GM12878 (cell line): ENCODE data around the gene LETM1. TPM values are rescaled to one million over a fixed set of nuclear protein-coding genes. Genes with fewer than 3 reads are reported as not detected.

Experiments
- ATAC-seq: fragments of 200-7000 bp; cut with Tn5 transposase; 3 replicates; pipeline ENCODE4 v1.9.1; 2020; ENCODE audit warnings: mild to moderate bottlenecking, moderate library complexity
- BruUV-seq: library from RNA; stranded (reverse); fragments of 400-500 nt; replicated peaks from 2 replicates; lab custom pipeline; 2021; lab: Mats Ljungman, UMichigan
- CTCF ChIA-PET: fragments of 300-600 bp; sonication (Branson Sonifier 250); formaldehyde crosslinking; extraction: SDS; loops from one replicate; lab custom pipeline; 2021; ENCODE audit warnings: inconsistent platforms; lab: Yijun Ruan, JAX
- POLR2A ChIA-PET: fragments of 350-600 bp; formaldehyde crosslinking; extraction: SDS; loops from one replicate; lab custom pipeline; 2021; ENCODE audit warnings: inconsistent platforms; lab: Charles Lee
- RAD21 ChIA-PET: fragments of 300-600 bp; sonication (Branson Sonifier 250); formaldehyde crosslinking; loops from one replicate; lab custom pipeline; 2023; ENCODE audit warnings: antibody characterized with exemption; ENCODE audit not compliant: unreplicated experiment; lab: Charles Lee
- SMC1A ChIA-PET: fragments of 300-600 bp; sonication (Branson Sonifier 250); formaldehyde crosslinking; loops from one replicate; lab custom pipeline; 2023; ENCODE audit not compliant: unreplicated experiment, uncharacterized antibody; lab: Charles Lee
- DNase-seq: peaks from one replicate; pipeline ENCODE4 v3.0.0-alpha.2; 2011; ENCODE audit warnings: low read depth, low spot score
- FAIRE-seq: peaks from 3 replicates; lab custom pipeline; 2011; peaks lifted over from hg19 to GRCh38; lab: Jason Lieb, UNC
- H2AFZ ChIP-seq: 2 replicates; pipeline ENCODE4 v1.6.0; 2011; ENCODE audit warnings: low read depth, low read length, control low read depth; ENCODE audit not compliant: control insufficient read depth
- H3K27ac ChIP-seq: 2 replicates; pipeline ENCODE4 v1.5.1; 2011; ENCODE audit warnings: control low read depth; ENCODE audit not compliant: control insufficient read depth, insufficient read depth
- H3K27me3 ChIP-seq, 2 experiments: replicated peaks in 1 of 2; 2 replicates each; pipeline versions ENCODE4 v1.6.0 to v1.6.1; 2011; ENCODE audit warnings: low read length in 1 of 2; ENCODE audit not compliant: control insufficient read depth in 2 of 2, insufficient read depth in 2 of 2
- H3K36me3 ChIP-seq, 2 experiments: 2 replicates each; pipeline ENCODE4 v1.5.1; 2011; ENCODE audit warnings: low read length in 1 of 2; ENCODE audit not compliant: control insufficient read depth in 2 of 2, insufficient read depth in 2 of 2
- H3K4me1 ChIP-seq: 2 replicates; pipeline ENCODE4 v1.6.1; 2011; ENCODE audit warnings: mild to moderate bottlenecking, low read length, moderate library complexity, mixed read lengths; ENCODE audit not compliant: control insufficient read depth, insufficient read depth
- H3K4me2 ChIP-seq: 2 replicates; pipeline ENCODE4 v1.6.0; 2011; ENCODE audit warnings: control low read depth; ENCODE audit not compliant: control insufficient read depth, insufficient read depth
- H3K4me3 ChIP-seq: fragments of 200-600 bp; sonication (generic); 2 replicates; pipeline ENCODE4 v1.5.1; 2016
- H3K79me2 ChIP-seq: 2 replicates; pipeline ENCODE4 v1.6.0; 2011; ENCODE audit warnings: low read length; ENCODE audit not compliant: control insufficient read depth, insufficient read depth
- H3K9ac ChIP-seq: 2 replicates; pipeline ENCODE4 v1.8.0; 2011; ENCODE audit warnings: low read length, control low read depth, mixed read lengths; ENCODE audit not compliant: control insufficient read depth, insufficient read depth
- H3K9me3 ChIP-seq: replicated peaks from 3 replicates; pipeline ENCODE4 v1.5.1; 2011; ENCODE audit warnings: mild to moderate bottlenecking, low read length; ENCODE audit not compliant: control insufficient read depth, insufficient read depth
- H4K20me1 ChIP-seq: 2 replicates; pipeline ENCODE4 v1.6.0; 2011; ENCODE audit not compliant: control insufficient read depth, insufficient read depth
- USF1 ChIP-seq: IDR thresholded peaks from 2 replicates; pipeline ENCODE4 v1.6.1; 2011; ENCODE audit warnings: borderline replicate concordance, low read depth, mild to moderate bottlenecking, moderate library complexity, mixed read lengths, low read length; ENCODE audit not compliant: insufficient read depth; ENCODE audit errors: extremely low read length
- ZSCAN29 ChIP-seq: fragments of 450-650 bp; IDR thresholded peaks from 2 replicates; pipeline ENCODE4 v1.6.1; 2017; ENCODE audit warnings: mild to moderate bottlenecking, moderate library complexity
- WGBS: methylation state at CpG from one replicate; pipeline ENCODE4 v1.1.6; 2016; ENCODE audit warnings: low lambda C conversion rate; ENCODE audit not compliant: insufficient replicate concordance, insufficient coverage; ENCODE audit errors: missing lambda C conversion rate; 5-methylcytosine and 5-hydroxymethylcytosine counted together
- in situ Hi-C: fragments of 300-500 bp; cut with MboI; formaldehyde crosslinking; loops from 9 replicates; pipeline ENCODE4 v1.14.3; 2018; ENCODE audit warnings: mixed read lengths
- intact Hi-C: fragments of 100-400 bp; cut with micrococcal nuclease; formaldehyde crosslinking; loops from one replicate; pipeline ENCODE4 v1.14.2; 2022; ENCODE audit not compliant: unreplicated experiment
- polyA plus RNA-seq, 11 experiments: library from polyadenylated mRNA; depleted of rRNA in 4 of 11; unstranded in 6 of 11; stranded (reverse) in 5 of 11; fragments of >200 nt; fragmentation: Nextera tagmentation in 4 of 11; fragmentation: Illumina TruSeq in 1 of 11; extraction: Ambion mirVana in 4 of 11; extraction: Trizol in 1 of 11; gene quantifications; 1 replicate in 1 of 11; 2 replicates in 10 of 11; pipeline versions ENCODE4 v1.2.1 to v1.2.3, GENCODE V29; 2011 to 2016; ENCODE audit warnings: inconsistent platforms in 2 of 11, missing spikeins in 2 of 11, low read depth in 1 of 11
- total RNA-seq, 4 experiments: library from RNA; depleted of rRNA in 3 of 4; stranded (reverse); fragments of >200 nt in 3 of 4; fragmentation: Illumina TruSeq in 1 of 4; extraction: Trizol in 1 of 4; gene quantifications; 2 replicates each; pipeline versions ENCODE4 v1.2.1 to v1.2.3, GENCODE V29; 2013 to 2021
- TF ChIP-seq, protein P1 (sequence below): fragments of 450-650 bp; IDR thresholded peaks from 2 replicates; pipeline ENCODE4 v1.6.1; 2017; ENCODE audit warnings: mild to moderate bottlenecking, low read depth, inconsistent platforms; ENCODE audit not compliant: poor library complexity, severe bottlenecking

Gene LETM1
- total and polyA plus RNA-seq, 10 of the 15 experiments (the other 5 are each of a cell fraction or from before 2014, with no cell fraction given) = 2.6 to 65.2 (median 30.2) TPM

DNA sequence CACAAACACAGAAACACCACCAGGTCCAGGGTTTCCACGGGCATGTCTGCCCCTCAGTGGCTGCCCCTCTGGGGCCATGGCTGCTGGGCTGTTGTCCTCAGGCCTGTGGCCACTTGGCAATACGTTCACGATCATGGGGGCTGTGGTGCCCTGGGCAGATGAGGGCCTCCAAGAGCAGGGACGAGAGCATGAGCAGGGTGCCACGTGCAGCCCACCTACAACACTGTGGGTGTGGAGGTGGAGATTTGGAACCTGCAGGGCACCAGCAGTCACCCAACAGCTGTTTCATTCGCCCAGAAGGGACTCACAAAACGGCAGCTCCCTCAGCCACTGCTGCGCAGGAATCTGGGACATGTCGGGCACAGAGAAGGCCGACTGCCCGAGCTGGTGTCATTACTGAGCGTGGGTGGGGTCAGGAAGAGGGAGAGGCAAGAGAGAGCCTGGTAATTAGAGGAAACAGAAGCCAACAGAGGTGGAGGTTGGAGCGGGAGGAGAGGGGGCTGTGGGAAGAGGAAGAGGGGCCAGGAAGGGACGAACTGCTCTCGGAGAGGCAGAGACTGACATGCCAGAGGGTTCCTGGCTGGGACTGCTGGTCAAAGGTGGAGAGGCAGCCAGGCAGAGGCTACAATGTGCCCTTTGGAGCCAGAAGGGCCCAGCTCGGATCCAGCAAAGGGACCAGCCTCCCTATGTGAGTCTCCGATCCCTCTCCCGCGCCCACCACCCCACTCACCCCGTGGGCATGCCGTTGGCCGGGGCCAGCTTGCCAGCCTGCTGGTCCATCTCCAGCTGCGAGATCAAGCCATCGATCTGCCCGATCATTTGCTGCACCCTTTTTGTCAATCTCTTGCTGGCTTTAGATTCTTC, 39.7 kb downstream of the LETM1 start:
- FAIRE-seq = no peak

More for the DNA sequence above, 39.7 kb downstream of the LETM1 start:
- DNase-seq (no peak), ATAC-seq (no peak)
- no peak overlapping the region for H2AFZ ChIP-seq
- H3K36me3 ChIP-seq = peaks cover 15 to 25% of the 10 kb centered on the region in 2 experiments; a peak in 3 of 4 replicates
- H3K4me1 ChIP-seq = no peaks in the 10 kb centered on the region
- no peak overlapping the region for H3K9ac ChIP-seq
- no peaks in the 10 kb centered on the region for H3K9me3 ChIP-seq
- POLR2A ChIA-PET = no interaction called here
- no TSS peak for BruUV-seq
- no peaks in the 10 kb centered on the region for H3K27me3 ChIP-seq
- H3K27ac ChIP-seq = no peak overlapping the region
- H3K4me2 ChIP-seq = no peak overlapping the region
- no peaks in the 10 kb centered on the region for H4K20me1 ChIP-seq
- no peak overlapping the region for H3K4me3 ChIP-seq
- H3K79me2 ChIP-seq = no peaks in the 10 kb centered on the region
- TF ChIP-seq ZSCAN29 (no peak), USF1 (no peak)
- TF ChIP-seq, protein P1, sequence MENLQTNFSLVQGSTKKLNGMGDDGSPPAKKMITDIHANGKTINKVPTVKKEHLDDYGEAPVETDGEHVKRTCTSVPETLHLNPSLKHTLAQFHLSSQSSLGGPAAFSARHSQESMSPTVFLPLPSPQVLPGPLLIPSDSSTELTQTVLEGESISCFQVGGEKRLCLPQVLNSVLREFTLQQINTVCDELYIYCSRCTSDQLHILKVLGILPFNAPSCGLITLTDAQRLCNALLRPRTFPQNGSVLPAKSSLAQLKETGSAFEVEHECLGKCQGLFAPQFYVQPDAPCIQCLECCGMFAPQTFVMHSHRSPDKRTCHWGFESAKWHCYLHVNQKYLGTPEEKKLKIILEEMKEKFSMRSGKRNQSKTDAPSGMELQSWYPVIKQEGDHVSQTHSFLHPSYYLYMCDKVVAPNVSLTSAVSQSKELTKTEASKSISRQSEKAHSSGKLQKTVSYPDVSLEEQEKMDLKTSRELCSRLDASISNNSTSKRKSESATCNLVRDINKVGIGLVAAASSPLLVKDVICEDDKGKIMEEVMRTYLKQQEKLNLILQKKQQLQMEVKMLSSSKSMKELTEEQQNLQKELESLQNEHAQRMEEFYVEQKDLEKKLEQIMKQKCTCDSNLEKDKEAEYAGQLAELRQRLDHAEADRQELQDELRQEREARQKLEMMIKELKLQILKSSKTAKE = no peak
- RAD21 ChIA-PET = no interaction called here
- WGBS = 92% methylated on average over 25 of the region's 25 CpGs
- SMC1A ChIA-PET = interaction anchor here (1.7 kb wide), 1 partner anchor 83 kb away, joined by 5 read pairs; no protein-coding TSS in a partner anchor
- CTCF ChIA-PET = interaction anchor here (0.6 to 2.8 kb wide), 5 partner anchors 60 to 1117 kb away, joined by 3 to 24 read pairs (median 4); no protein-coding TSS in a partner anchor
- intact Hi-C loops (no loop called here), in situ Hi-C loops (loop anchor here (5.0 kb wide), 1 partner anchor 74 kb away; no protein-coding TSS in a partner anchor)
